ENCODE data around the gene TMEM258. TPM values are rescaled to one million over a fixed set of nuclear protein-coding genes. Genes with fewer than 3 reads are reported as not detected.

Gene TMEM258
- total RNA-seq, 3 donors from 2014 or later (not counting 1 experiment from before 2014, with no cell fraction given): 64.4 to 69.3 (median 66.1) TPM

DNA sequence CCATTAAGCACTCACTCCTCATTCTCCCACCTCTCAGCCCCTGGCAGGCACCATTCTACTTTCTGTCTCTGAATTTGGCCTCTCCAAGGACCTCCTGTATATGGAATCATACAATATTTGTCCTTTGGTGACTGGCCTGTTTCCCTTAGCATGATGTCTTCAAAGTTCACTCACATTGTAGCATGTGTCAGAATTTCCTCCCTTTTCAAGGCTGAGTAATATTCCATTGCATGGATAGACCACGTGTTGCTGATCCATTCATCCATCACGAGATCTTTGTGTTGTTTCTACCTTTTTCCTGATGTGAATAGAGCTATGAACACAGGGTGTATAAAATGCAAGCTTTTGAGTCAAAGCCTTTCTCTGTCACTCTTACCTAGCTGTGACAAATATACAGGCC is 47.3 kb upstream of the TMEM258 start:
- Mint-ChIP-seq H3K27ac (no peak overlapping the region), H3K36me3 (no peaks in the 10 kb centered on the region), H3K4me1 (peaks cover 20 to 23% of the 10 kb centered on the region in 2 donors), H3K27me3 (ENCODE audit: low read depth in 2 of 2) (no peaks in the 10 kb centered on the region), H3K9me3 (no peaks in the 10 kb centered on the region), H3K4me3 (no peak overlapping the region)
- ATAC-seq (no peak), DNase-seq (no peak)
- H3K9me3 ChIP-seq (ENCODE audit: control insufficient read depth, insufficient read depth, low read length): no peaks in the 10 kb centered on the region
- H3K4me1 ChIP-seq (ENCODE audit: control insufficient read depth, insufficient read depth, low read length): peaks cover 13% of the 10 kb centered on the region
- intact Hi-C loops (cut with micrococcal nuclease): no loop called here
- 94% methylated on average over 2 of the region's 2 CpGs for WGBS (ENCODE audit: insufficient coverage)
- TF ChIP-seq, protein P1, sequence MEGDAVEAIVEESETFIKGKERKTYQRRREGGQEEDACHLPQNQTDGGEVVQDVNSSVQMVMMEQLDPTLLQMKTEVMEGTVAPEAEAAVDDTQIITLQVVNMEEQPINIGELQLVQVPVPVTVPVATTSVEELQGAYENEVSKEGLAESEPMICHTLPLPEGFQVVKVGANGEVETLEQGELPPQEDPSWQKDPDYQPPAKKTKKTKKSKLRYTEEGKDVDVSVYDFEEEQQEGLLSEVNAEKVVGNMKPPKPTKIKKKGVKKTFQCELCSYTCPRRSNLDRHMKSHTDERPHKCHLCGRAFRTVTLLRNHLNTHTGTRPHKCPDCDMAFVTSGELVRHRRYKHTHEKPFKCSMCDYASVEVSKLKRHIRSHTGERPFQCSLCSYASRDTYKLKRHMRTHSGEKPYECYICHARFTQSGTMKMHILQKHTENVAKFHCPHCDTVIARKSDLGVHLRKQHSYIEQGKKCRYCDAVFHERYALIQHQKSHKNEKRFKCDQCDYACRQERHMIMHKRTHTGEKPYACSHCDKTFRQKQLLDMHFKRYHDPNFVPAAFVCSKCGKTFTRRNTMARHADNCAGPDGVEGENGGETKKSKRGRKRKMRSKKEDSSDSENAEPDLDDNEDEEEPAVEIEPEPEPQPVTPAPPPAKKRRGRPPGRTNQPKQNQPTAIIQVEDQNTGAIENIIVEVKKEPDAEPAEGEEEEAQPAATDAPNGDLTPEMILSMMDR (IDR thresholded peaks at IDR 0.05): no peak
- H3K36me3 ChIP-seq (ENCODE audit: control insufficient read depth, insufficient read depth, low read length): peaks cover 4% of the 10 kb centered on the region
- H3K4me3 ChIP-seq (ENCODE audit: low read length): no peak overlapping the region
- H3K27ac ChIP-seq (ENCODE audit: low read length): no peak overlapping the region
- H3K27me3 ChIP-seq (ENCODE audit: control insufficient read depth, insufficient read depth, low read length): no peaks in the 10 kb centered on the region

DNA sequence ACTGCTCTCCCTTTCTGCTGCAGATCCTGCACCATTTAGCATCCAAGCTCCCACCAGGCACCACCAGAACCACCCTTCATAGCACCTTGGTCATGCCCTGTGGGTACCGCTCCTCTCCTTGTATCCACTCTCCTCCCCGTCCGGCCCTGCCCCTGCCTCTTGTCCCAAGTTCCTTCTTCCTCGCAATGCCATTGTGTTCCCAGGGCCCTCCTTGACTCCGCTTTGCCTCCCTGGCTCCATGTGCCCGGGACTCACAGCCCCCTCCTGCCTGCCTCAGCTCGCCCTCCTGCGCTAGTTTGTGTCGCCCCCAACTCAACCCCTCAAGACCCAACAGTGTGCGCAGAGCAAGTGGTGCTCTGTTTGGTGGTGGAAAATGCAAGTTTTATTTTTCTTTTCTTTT is 46.5 kb upstream of the TMEM258 start:
- Mint-ChIP-seq H3K4me1 (peaks cover 27 to 31% of the 10 kb centered on the region in 2 donors), H3K27ac (peak overlapping the region; percentile 7 to 46), H3K36me3 (no peaks in the 10 kb centered on the region), H3K4me3 (no peak overlapping the region), H3K9me3 (no peaks in the 10 kb centered on the region), H3K27me3 (ENCODE audit: low read depth in 2 of 2) (no peaks in the 10 kb centered on the region)
- H3K9me3 ChIP-seq (ENCODE audit: control insufficient read depth, insufficient read depth, low read length): no peaks in the 10 kb centered on the region
- H3K27me3 ChIP-seq (ENCODE audit: control insufficient read depth, insufficient read depth, low read length): no peaks in the 10 kb centered on the region
- intact Hi-C loops (cut with micrococcal nuclease): no loop called here
- TF ChIP-seq, protein P1 (IDR thresholded peaks at IDR 0.05): no peak
- H3K4me1 ChIP-seq (ENCODE audit: control insufficient read depth, insufficient read depth, low read length): peaks cover 21% of the 10 kb centered on the region
- WGBS (ENCODE audit: insufficient coverage): 99% methylated on average over 6 of the region's 10 CpGs
- no peak for DNase-seq
- no peak for ATAC-seq
- peaks cover 4% of the 10 kb centered on the region for H3K36me3 ChIP-seq (ENCODE audit: control insufficient read depth, insufficient read depth, low read length)
- no peak overlapping the region for H3K4me3 ChIP-seq (ENCODE audit: low read length)
- no peak overlapping the region for H3K27ac ChIP-seq (ENCODE audit: low read length)

DNA sequence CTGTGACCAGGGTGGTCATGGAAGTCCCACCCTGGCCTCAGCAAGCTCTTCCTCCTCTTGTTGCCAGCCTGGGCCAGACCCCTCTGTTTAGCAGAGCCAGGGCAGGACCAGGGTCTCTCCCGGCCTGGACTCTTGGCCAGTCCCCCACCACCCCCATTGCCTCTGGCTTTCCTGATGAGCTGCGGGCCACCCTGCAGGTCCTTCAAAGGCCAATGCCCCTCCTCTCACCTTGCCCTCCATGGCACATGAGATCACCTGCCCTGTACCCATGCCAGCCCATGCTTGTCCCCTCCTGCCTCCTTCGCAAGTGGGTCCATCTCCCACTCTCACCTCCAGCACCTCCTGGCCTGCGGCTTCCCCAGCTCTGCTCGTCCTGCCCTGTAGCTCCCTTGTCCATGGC is 46.1 kb upstream of the TMEM258 start:
- no peak overlapping the region for H3K27ac ChIP-seq (ENCODE audit: low read length)
- H3K4me3 ChIP-seq (ENCODE audit: low read length): no peak overlapping the region
- 95% methylated on average over 5 of the region's 5 CpGs for WGBS (ENCODE audit: insufficient coverage)
- DNase-seq (no peak), ATAC-seq (no peak)
- Mint-ChIP-seq H3K4me1 (peaks cover 31 to 35% of the 10 kb centered on the region in 2 donors), H3K4me3 (no peak overlapping the region), H3K9me3 (no peaks in the 10 kb centered on the region), H3K27ac (peak overlapping the region; percentile 7 to 46), H3K36me3 (no peaks in the 10 kb centered on the region), H3K27me3 (ENCODE audit: low read depth in 2 of 2) (no peaks in the 10 kb centered on the region)
- H3K36me3 ChIP-seq (ENCODE audit: control insufficient read depth, insufficient read depth, low read length): peaks cover 4% of the 10 kb centered on the region
- peaks cover 24% of the 10 kb centered on the region for H3K4me1 ChIP-seq (ENCODE audit: control insufficient read depth, insufficient read depth, low read length)
- H3K9me3 ChIP-seq (ENCODE audit: control insufficient read depth, insufficient read depth, low read length): no peaks in the 10 kb centered on the region
- TF ChIP-seq, protein P1 (IDR thresholded peaks at IDR 0.05): no peak
- intact Hi-C loops (cut with micrococcal nuclease): no loop called here
- no peaks in the 10 kb centered on the region for H3K27me3 ChIP-seq (ENCODE audit: control insufficient read depth, insufficient read depth, low read length)

DNA sequence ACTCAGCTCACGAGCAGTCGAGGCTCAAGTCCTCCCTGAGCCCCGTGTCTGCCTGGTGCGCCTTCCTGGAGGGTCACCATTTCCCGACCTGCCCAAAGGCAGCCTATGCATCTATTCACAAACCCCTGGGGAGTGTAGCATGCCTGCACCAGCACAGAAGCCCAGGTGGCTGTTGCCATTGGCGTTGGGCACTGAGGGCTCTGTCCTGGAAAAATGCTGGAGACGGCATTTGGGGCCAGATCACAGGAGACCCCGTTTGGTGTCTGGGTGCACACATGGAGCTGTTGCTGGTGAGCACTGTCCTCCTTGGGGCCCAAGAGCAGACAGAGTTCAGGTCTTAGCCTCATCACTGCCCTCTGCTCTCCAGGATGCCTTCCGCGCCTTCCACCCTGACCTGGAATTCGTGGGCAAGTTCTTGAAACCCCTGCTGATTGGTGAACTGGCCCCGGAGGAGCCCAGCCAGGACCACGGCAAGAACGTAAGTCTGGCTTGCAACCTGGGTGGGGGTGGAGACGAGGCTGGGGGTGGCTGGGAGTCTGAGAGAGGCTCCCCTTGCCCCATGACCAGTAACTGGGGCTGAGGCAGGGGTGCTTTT is 45.1 kb upstream of the TMEM258 start:
- DNase-seq: no peak
- Histone ChIP-seq H3K4me1 (ENCODE audit: control insufficient read depth, insufficient read depth, low read length) (peaks cover 24% of the 10 kb centered on the region), H3K4me3 (ENCODE audit: low read length) (no peak overlapping the region), H3K27ac (ENCODE audit: low read length) (no peak overlapping the region), H3K36me3 (ENCODE audit: control insufficient read depth, insufficient read depth, low read length) (peaks cover 4% of the 10 kb centered on the region), H3K27me3 (ENCODE audit: control insufficient read depth, insufficient read depth, low read length) (no peaks in the 10 kb centered on the region), H3K9me3 (ENCODE audit: control insufficient read depth, insufficient read depth, low read length) (no peaks in the 10 kb centered on the region)
- Mint-ChIP-seq H3K27ac (peak overlapping the region in 1 of 2 donors; percentile 97), H3K4me1 (peaks cover 39 to 41% of the 10 kb centered on the region in 2 donors), H3K4me3 (no peak overlapping the region), H3K36me3 (no peaks in the 10 kb centered on the region), H3K9me3 (no peaks in the 10 kb centered on the region), H3K27me3 (ENCODE audit: low read depth in 2 of 2) (no peaks in the 10 kb centered on the region)
- TF ChIP-seq, protein P1 (IDR thresholded peaks at IDR 0.05): no peak
- no peak for ATAC-seq
- intact Hi-C loops (cut with micrococcal nuclease): no loop called here
- 97% methylated on average over 15 of the region's 15 CpGs for WGBS (ENCODE audit: insufficient coverage)
